ENCODE results near the gene ZNF33A.
"Not testable (repeated sequence)": the region's sequence is repeated elsewhere in the genome, so short reads cannot be mapped to it uniquely, and the experiment has no call there.

The ZNF33A gene

DNA sequence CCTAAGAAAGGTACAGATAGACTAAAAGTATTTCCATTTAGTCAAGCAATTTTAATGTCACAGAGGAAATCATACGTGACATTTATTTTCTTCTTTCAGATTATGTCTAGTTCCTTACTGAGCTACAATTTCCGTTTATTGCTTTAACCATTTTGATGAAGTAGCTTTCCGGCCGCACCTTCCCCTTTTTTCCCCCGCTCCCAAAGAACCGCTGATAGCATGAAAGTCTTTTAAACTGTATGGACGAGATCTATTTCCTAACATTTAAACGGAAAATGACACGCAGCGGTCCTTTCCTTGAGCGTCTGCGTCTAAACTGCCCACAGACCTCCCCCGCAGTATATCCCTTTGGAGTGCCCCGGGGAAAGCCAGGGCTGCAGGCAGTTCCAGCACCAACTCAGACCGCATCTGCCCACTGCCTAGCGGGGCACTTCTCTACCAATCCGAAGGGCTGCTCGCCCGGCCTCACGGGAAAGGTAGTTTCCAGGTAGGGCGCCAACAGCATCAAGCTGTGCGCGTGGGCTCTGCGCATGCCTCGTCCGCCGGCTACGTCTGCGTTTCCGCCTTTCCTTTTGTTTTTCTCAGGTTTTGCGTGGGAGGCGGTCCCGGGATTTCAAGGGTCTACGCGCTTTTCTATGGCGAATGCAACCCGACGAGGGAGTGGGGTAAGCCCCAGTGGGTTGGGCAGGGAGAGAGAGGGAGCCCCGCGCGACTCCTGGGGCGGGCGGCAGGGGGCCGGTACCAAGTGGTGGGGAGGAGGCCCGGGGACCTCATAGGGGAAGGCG, at the start of gene ZNF33A:
TSS of gene ZNF33A (plus strand) at position 557 of the 785 bp plus-strand sequence. CDS start 1,667 bp downstream, outside the sequence.
- DNase-seq (ENCODE audit: low read depth): peak; percentile 82

GRCh38 chr10:37965006-37965405, 45.5 kb upstream of the ZNF33A start:
- no peak for DNase-seq (ENCODE audit: low read depth)

DNA sequence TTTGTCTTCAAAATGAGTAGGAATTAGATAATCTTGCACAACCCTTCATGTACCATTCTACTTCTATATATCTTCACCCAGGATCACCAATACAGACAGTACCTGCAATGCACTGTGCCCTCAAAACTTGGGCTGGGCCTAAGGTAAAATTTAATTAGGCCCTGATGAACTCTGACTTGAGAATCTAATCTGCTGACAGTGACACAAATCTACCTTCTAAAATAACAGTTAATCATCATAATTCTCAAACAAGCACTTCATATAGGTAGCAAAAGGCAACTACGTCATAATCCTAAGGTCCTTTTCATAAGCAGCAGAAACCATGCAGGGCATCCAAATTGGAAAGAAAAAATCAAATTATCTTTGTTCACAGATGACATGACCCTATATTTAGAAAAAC, 38.1 kb upstream of the ZNF33A start:
- DNase-seq (ENCODE audit: low read depth): no peak

GRCh38 chr10:37975401-37975991, 35.0 kb upstream of the ZNF33A start:
- peak; percentile 45 for DNase-seq (ENCODE audit: low read depth)

DNA sequence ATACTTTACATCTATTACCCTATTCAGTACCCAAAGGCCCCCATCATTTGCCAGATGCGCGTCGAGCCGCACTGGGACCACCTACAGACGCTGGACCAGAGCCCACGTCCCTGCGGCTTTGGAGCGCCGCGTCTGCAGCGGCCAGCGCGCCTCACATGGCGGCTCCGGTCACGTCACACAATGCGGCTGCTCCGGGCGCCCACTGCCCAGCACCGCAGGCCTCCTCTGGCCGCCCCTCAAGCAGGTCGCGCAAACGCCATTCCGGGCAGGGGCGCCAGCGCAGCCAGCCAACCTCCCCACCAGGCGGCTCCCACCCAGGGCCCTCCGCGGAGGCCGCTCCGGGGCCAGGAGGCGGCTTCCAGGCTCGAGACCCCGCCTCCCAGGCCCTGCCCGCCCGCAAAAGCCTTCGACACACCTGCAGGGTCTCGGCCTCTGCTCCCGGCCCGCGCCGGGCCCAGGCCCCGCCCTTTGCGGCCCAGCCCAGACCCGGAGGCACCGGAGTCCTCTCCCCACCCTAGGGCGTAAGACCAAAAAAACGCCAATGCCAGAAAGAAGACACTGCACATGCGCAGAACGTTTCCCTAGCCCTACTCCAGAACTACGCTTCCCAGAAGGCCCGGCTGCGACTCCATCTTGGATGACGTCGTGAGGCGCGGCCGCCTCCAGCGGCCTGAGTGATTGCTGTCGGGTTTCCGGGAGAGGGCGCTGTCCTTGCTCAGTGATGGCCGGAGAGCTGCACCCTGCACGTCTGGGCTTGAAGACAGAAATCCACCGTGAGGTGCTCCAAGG, 34.2 kb upstream of the ZNF33A start, which contains the start of gene ZNF25:
TSS of gene ZNF25 (minus strand) at position 557 of the 789 bp plus-strand sequence. CDS start 4,925 bp downstream, outside the sequence.
- DNase-seq (ENCODE audit: low read depth): peak; percentile 98

DNA sequence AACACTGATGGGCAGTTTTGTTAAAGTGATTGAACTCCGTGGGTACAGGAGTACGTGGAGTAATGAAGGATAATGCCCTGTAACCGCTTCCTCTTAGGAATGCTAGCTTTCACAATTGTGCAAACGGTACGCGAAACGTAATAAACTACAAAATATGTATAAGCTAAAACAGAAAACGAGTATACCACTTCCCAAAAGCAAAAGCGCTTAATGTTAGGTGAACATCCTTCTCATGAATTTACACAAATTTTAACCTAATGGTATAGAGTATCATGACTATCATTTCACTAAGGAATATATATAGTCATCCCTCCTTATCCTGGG, 33.6 kb upstream of the ZNF33A start:
- no peak for DNase-seq (ENCODE audit: low read depth)

DNA sequence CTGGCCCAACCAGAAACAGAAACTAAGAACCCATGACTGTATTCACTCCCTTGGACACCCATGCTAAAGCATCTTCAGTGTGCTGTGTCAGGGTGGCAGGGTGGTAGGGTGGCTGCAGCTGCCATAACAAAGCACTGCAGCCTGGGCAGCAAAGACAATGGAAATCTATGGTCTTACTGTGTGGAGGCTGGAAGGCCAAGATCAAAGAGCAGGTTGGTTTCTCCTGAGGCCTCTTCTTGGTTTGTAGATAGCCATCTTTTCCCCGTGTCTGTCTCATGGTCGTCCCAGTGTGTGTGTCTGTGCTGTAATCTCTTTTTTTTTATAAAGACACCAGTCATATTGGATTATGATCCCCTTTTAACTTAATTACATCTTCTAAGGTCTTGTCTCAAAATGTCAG, 18.8 kb upstream of the ZNF33A start:
- no peak for DNase-seq (ENCODE audit: low read depth)

- DNase-seq (ENCODE audit: low read depth): peak; percentile 14
Observed at GRCh38 chr10:37992083-37992482, 18.4 kb upstream of the ZNF33A start.

DNA sequence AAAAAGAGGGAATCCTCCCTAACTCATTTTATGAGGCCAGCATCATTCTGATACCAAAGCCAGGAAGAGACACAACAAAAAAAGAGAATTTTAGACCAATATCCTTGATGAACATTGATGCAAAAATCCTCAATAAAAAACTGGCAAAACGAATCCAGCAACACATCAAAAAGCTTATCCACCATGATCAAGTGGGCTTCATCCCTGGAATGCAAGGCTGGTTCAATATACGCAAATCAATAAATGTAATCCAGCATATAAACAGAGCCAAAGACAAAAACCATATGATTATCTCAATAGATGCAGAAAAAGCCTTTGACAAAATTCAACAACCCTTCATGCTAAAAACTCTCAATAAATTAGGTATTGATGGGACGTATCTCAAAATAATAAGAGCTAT, 11.6 kb upstream of the ZNF33A start:
- DNase-seq (ENCODE audit: low read depth): not testable (repeated sequence)

DNA sequence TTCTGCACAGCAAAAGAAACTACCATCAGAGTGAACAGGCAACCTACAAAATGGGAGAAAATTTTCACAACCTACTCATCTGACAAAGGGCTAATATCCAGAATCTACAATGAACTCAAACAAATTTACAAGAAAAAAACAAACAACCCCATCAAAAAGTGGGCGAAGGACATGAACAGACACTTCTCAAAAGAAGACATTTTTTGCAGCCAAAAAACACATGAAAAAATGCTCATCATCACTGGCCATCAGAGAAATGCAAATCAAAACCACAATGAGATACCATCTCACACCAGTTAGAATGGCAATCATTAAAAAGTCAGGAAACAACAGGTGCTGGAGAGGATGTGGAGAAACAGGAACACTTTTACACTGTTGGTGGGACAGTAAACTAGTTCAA, 10.0 kb upstream of the ZNF33A start:
- not testable (repeated sequence) for DNase-seq (ENCODE audit: low read depth)

DNA sequence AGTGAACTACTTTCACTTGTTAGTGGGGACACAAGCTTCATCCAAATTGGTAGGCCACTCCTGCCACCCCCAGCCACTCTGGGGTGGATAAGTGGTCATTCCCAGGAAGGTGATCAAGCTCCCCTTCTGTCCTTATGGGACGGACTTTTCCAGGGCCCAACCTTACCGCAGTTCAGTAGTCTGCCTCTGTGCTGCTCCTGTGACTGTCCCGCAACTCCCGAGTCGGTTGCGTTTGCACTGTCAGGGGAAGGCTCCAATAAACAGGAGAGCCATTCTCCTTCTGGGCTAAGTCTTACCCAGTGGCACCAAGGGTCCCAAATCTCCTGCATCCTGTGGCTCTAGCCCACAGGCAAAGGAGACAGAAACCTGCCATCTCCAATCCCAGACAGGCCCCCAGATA, 7.4 kb upstream of the ZNF33A start:
- no peak for DNase-seq (ENCODE audit: low read depth)

GRCh38 chr10:38003588-38003987, 6.9 kb upstream of the ZNF33A start:
- DNase-seq (ENCODE audit: low read depth): no peak

DNA sequence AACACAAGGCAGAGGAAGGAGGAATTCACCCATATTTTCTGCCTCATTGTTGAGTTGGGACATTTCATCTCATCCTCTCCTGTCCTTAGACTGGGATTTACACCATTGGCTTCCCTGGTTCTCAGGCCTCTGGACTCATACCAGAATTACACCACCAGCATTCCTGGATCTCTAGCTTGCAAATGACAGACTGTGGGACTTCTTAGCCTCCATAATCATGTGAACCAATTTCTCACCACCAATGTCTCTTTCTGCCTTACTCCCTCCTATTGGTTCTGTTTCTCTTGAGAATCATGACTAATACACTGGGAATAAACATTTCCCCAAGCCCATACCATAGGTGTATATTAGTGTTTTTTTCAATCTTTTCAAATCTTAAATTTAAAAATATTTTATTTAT, 2.9 kb upstream of the ZNF33A start:
- no peak for DNase-seq (ENCODE audit: low read depth)

- no peak for DNase-seq (ENCODE audit: low read depth)
Observed at GRCh38 chr10:38007991-38008390, 2.5 kb upstream of the ZNF33A start.

GRCh38 chr10:38016354-38016753, 5.9 kb downstream of the ZNF33A start:
- DNase-seq (ENCODE audit: low read depth): no peak

GRCh38 chr10:38019124-38019523, 8.6 kb downstream of the ZNF33A start:
- DNase-seq (ENCODE audit: low read depth): not testable (repeated sequence)

DNA sequence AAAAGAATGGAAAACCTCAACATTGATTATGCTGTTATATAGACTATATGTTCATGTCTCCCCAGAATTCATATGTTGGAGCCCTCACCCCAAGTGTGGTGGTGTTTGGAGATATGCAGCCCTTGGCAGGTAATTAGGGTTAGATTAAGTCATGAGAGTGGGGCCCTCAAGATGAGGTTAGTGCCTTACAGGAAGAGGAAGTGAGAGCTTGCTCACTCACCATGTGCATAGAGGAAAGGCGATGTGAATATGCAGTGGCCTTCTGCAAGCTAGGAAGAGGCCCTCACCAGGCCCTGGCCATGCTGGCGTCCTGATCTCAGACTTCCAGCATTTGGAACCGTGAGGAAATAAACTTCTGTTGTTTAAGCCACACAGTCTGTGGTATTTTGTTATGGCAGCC, 14.8 kb downstream of the ZNF33A start:
- DNase-seq (ENCODE audit: low read depth): no peak

- DNase-seq (ENCODE audit: low read depth): peak; percentile 68
Observed at GRCh38 chr10:38027986-38028385, 17.5 kb downstream of the ZNF33A start.

DNA sequence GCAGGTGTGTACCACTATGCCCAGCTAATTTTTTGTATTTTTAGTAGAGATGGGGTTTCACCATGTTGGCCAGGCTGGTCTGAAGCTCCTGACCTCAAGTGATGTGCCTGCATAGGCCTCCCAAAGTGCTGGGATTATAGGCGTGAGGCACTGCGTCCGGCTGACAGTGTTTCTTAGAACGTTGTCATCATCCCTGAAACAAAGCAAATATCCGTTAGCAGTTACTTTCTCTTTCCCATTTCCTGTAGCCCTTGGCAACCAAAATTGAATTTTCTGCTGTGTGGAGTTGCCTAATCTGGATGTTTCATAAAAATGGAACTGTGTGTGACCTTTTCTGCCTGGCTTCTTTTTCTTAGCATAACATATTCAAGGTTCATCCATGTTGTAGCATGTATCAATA, 22.4 kb downstream of the ZNF33A start:
- DNase-seq (ENCODE audit: low read depth): no peak

DNA sequence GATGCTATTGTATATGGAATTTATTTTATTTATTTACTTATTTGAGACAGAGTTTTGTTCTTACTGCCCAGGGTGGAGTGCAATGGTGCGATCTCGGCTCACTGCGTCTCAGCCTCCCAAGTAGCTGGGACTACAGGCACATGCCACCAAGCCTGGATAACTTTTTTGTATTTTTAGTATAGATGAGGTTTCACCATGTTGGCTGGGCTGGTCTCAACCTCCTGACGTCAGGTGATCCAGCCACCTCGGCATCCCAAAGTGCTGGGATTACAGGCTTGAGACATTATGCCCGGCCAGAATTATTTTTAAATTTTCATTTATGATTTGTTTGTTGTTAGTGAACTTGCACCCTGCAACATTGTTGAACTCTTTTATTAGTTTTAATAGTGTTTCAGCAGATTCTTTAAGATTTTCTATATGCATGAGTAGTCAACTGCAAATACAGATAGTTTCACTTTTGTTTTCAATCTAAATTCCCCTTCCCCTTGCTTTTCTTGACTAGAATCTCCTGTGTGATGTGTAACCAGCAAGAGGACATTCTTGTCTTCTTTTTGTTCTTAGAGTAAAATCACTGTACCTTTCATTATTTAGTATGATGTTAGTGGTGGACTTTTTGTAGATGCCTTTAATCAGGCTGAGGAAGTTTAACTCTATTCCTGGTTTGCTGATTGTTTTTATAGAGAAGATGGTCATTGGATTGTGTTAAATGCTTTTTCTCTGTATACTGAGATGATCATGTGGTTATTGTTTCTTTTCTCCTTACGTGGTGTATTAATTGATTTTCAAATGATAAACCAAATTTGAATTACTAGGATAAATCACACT, 27.8 kb downstream of the ZNF33A start:
- DNase-seq (ENCODE audit: low read depth): no peak

- DNase-seq (ENCODE audit: low read depth): no peak
Observed at GRCh38 chr10:38038932-38039245, 28.4 kb downstream of the ZNF33A start.

DNA sequence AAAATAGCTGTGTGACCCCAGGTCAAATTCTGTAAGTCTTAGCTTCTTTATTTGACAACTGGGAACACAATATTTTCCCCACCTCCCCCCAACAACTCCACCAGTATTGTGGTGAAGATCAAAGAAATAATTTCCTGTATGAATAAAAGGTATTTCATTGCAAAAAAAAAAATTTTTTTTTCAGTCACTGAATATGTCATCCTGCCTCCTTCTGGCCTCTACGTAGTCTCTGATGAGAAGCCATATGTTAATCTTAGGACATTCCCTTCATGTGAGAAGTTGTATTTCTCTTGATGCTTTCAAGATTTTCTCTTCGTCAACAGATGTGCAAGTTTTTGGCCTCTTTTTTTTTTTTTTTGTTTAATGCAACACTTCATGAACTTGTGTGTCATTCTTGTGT, 33.0 kb downstream of the ZNF33A start:
- DNase-seq (ENCODE audit: low read depth): no peak
